GM12878 (cell line): ENCODE results near the gene TMEM214. TPM values are rescaled to one million over a fixed set of nuclear protein-coding genes. Genes with fewer than 3 reads are reported as not detected.
A peak's percentile ranks its signal among the peaks of the same experiment; 100 is the strongest.

ENCODE experiments used
- ATF3 ChIP-seq: IDR thresholded peaks from 2 replicates; pipeline ENCODE4 v1.6.1; 2011; ENCODE audit warnings: low read depth, mild to moderate bottlenecking, low read length, moderate library complexity, borderline replicate concordance; ENCODE audit errors: extremely low read depth
- ATF7 ChIP-seq: fragments of 450-650 bp; IDR thresholded peaks from 2 replicates; pipeline ENCODE4 v1.6.1; 2016; ENCODE audit warnings: low read depth, mild to moderate bottlenecking
- BCL11A ChIP-seq: IDR thresholded peaks from 2 replicates; pipeline ENCODE4 v1.6.1; 2011; ENCODE audit warnings: low read depth, low read length
- HDAC6 ChIP-seq: fragments of 200-600 bp; sonication (generic); IDR thresholded peaks from one replicate; pipeline ENCODE4 v1.8.0; 2017; ENCODE audit warnings: antibody characterized with exemption; ENCODE audit not compliant: unreplicated experiment
- IKZF1 ChIP-seq: fragments of 450-650 bp; conservative IDR thresholded peaks from 2 replicates; pipeline ENCODE4 v1.6.1; 2017; ENCODE audit warnings: antibody characterized with exemption, mild to moderate bottlenecking
- JUND ChIP-seq: IDR thresholded peaks from 2 replicates; pipeline ENCODE4 v1.6.1; 2012; ENCODE audit warnings: low read depth, mild to moderate bottlenecking, low read length, improper control_type of control experiment, moderate library complexity
- MEF2B ChIP-seq: fragments of 450-650 bp; IDR thresholded peaks from 2 replicates; pipeline ENCODE4 v1.6.1; 2018; ENCODE audit warnings: mild to moderate bottlenecking, moderate library complexity; ENCODE audit not compliant: partially characterized antibody, poor library complexity, severe bottlenecking
- PAX8 ChIP-seq: fragments of 450-650 bp; IDR thresholded peaks from 2 replicates; pipeline ENCODE4 v1.6.1; 2017; ENCODE audit warnings: mild to moderate bottlenecking, moderate library complexity
- POLR2AphosphoS5 ChIP-seq: IDR thresholded peaks from 2 replicates; pipeline ENCODE4 v1.6.1; 2011; ENCODE audit warnings: mild to moderate bottlenecking, low read length, inconsistent platforms
- POU2F2 ChIP-seq: IDR thresholded peaks from 3 replicates; pipeline ENCODE4 v1.6.1; 2011; ENCODE audit warnings: low read depth, mild to moderate bottlenecking, low read length, borderline replicate concordance
- RBBP5 ChIP-seq: fragments of 200-600 bp; sonication (generic); conservative IDR thresholded peaks from 2 replicates; pipeline ENCODE4 v1.6.1; 2016
- RELA ChIP-seq: fragments of 450-650 bp; IDR thresholded peaks from 2 replicates; pipeline ENCODE4 v1.8.0; 2014; ENCODE audit warnings: borderline replicate concordance; ENCODE audit not compliant: partially characterized antibody
- SIX5 ChIP-seq: IDR thresholded peaks from 2 replicates; pipeline ENCODE4 v1.6.1; 2011; ENCODE audit warnings: mild to moderate bottlenecking, low read depth, low read length, moderate library complexity; ENCODE audit not compliant: severe bottlenecking
- SKIL ChIP-seq: fragments of 450-650 bp; IDR thresholded peaks from 2 replicates; pipeline ENCODE4 v1.6.1; 2017; ENCODE audit warnings: mild to moderate bottlenecking, low read depth, inconsistent platforms; ENCODE audit not compliant: poor library complexity, severe bottlenecking
- SMARCA5 ChIP-seq: fragments of 450-650 bp; IDR thresholded peaks from 2 replicates; pipeline ENCODE4 v1.6.1; 2017; ENCODE audit warnings: mild to moderate bottlenecking
- SP1 ChIP-seq: IDR thresholded peaks from one replicate; pipeline ENCODE4 v1.6.1; 2011; ENCODE audit warnings: low read depth, low read length
- SREBF2 ChIP-seq: IDR thresholded peaks from 2 replicates; pipeline ENCODE4 v1.6.1; 2012; ENCODE audit warnings: mild to moderate bottlenecking, low read length
- STAT1 ChIP-seq: fragments of 450-650 bp; conservative IDR thresholded peaks from 2 replicates; pipeline ENCODE4 v1.6.1; 2014; ENCODE audit warnings: antibody characterized with exemption, mild to moderate bottlenecking
- STAT3 ChIP-seq: IDR thresholded peaks from 2 replicates; pipeline ENCODE4 v1.6.1; 2011; ENCODE audit warnings: low read depth, low read length, improper control_type of control experiment
- YY1 ChIP-seq: IDR thresholded peaks from 2 replicates; pipeline ENCODE4 v1.6.1; 2011; ENCODE audit warnings: low read depth, mild to moderate bottlenecking, low read length
- ZBTB40 ChIP-seq: fragments of 450-650 bp; IDR thresholded peaks from 2 replicates; pipeline ENCODE4 v1.6.1; 2016; ENCODE audit warnings: mild to moderate bottlenecking, moderate library complexity, borderline replicate concordance
- ZNF217 ChIP-seq: fragments of 450-650 bp; IDR thresholded peaks from 2 replicates; pipeline ENCODE4 v1.6.1; 2017; ENCODE audit warnings: antibody characterized with exemption, mild to moderate bottlenecking
- ZNF24 ChIP-seq: fragments of 450-650 bp; IDR thresholded peaks from 2 replicates; pipeline ENCODE4 v1.6.1; 2017; ENCODE audit warnings: antibody characterized with exemption, mild to moderate bottlenecking
- ZNF384 ChIP-seq: IDR thresholded peaks from 2 replicates; pipeline ENCODE4 v1.6.1; 2012; ENCODE audit warnings: low read depth, mild to moderate bottlenecking, low read length, improper control_type of control experiment, borderline replicate concordance
- polyA plus RNA-seq, 11 experiments: library from polyadenylated mRNA; depleted of rRNA in 4 of 11; unstranded in 6 of 11; stranded (reverse) in 5 of 11; fragments of >200 nt; fragmentation: Nextera tagmentation in 4 of 11; fragmentation: Illumina TruSeq in 1 of 11; extraction: Ambion mirVana in 4 of 11; extraction: Trizol in 1 of 11; gene quantifications; 1 replicate in 1 of 11; 2 replicates in 10 of 11; pipeline versions ENCODE4 v1.2.1 to v1.2.3, GENCODE V29; 2011 to 2016; ENCODE audit warnings: inconsistent platforms in 2 of 11, missing spikeins in 2 of 11, low read depth in 1 of 11
- total RNA-seq, 4 experiments: library from RNA; depleted of rRNA in 3 of 4; stranded (reverse); fragments of >200 nt in 3 of 4; fragmentation: Illumina TruSeq in 1 of 4; extraction: Trizol in 1 of 4; gene quantifications; 2 replicates each; pipeline versions ENCODE4 v1.2.1 to v1.2.3, GENCODE V29; 2013 to 2021

TMEM214 gene
- total and polyA plus RNA-seq, 10 of the 15 experiments (the other 5 are each of a cell fraction or from before 2014, with no cell fraction given) = 10.4 to 79.2 (median 45.0) TPM

- TF ChIP-seq SREBF2 (peak; percentile 91), ZNF217 (no peak), ZNF384 (no peak), PAX8 (0 out of 2 replicates have a peak, but pooled peaks have one; percentile 37), RELA (peak; percentile 36), IKZF1 (peak; percentile 87), HDAC6 (no peak), SIX5 (no peak), POU2F2 (peak; percentile 79; the same call in 2 of the 3 replicates), ATF7 (peak; percentile 49; the same call in 1 of the 2 replicates), POLR2AphosphoS5 (0 out of 2 replicates have a peak, but pooled peaks have one; percentile 21), ATF3 (no peak), ZNF24 (peak; percentile 100), SP1 (peak; percentile 32), MEF2B (peak; percentile 76), RBBP5 (peak; percentile 88; the same call in 1 of the 2 replicates), STAT3 (no peak), SKIL (peak; percentile 92), BCL11A (no peak), YY1 (peak; percentile 84), ZBTB40 (peak; percentile 83), SMARCA5 (no peak; the same call in 1 of the 2 replicates), JUND (no peak), STAT1 (no peak)
Observed at GRCh38 chr2:27050281-27050995, 17.7 kb downstream of the TMEM214 start (continued).
